NCI-H2029 treated with DMSO at 0.1 percent for 48 hours (cell line): ENCODE measurements around the gene GPS1.

ENCODE experiments used
- DNase-seq: peaks from one replicate; lab custom pipeline; 2025; lab: John Stamatoyannopoulos, UW

Gene GPS1

GRCh38 chr17:82045936-82046484 lies 5.7 kb upstream of the GPS1 start:
- DNase-seq = no peak

GRCh38 chr17:82046903-82047302 lies 4.8 kb upstream of the GPS1 start:
- no peak for DNase-seq

GRCh38 chr17:82047379-82047778 lies 4.3 kb upstream of the GPS1 start:
- DNase-seq = no peak

GRCh38 chr17:82047914-82048570 lies 3.7 kb upstream of the GPS1 start:
- no peak for DNase-seq

- DNase-seq = no peak
Observed at GRCh38 chr17:82048571-82048971, 3.1 kb upstream of the GPS1 start.

DNA sequence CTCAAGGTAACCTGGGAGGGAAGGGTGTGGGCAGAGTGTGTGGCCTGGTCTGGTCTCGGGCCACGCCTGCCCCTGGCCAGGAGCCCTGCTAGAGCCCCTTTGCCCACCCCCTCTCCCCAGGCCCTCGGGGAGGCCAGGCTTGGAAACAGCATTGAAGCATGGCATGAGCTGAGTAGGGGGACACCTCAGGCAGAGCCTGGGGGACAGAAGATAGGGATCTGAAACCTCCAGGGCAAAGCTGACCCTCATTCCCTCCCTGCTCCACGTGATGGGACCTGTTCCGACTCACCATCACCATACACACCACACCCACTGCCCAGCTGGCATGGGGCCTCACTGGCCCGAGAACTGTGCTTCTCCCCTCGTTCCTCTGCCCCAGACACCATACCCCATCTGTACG lies 2.6 kb upstream of the GPS1 start:
- no peak for DNase-seq

- no peak for DNase-seq
Observed at GRCh38 chr17:82049521-82049971, 2.2 kb upstream of the GPS1 start.

DNA sequence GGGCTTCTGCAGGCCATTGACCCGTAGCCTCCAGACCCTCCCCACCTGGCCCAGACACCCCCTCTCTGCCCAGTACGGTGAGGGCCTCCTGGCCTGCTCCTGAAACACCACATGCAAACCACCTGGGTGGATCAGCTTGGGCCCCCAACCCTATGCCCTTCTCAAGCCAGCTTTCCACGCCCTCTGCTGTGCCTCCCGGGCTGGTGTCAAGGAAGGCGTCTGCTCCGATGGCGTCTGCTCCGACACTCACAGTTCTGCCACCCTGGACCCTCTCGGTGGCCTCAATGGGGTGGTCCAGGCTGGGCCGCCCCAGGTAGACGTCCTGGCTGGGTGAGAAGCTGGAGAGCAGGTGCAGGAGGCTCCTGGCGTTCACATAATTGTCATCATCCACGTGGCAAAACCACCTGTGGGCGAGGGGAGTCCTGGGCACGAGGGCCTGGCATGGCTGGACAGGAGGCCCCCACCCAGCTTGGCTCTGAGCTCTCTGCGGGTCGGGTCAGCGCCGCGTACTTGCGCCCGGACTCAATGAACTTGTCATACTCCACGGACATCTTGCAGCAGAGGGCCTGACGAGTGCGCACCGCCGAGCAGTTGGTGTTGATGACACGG lies 1.4 kb upstream of the GPS1 start:
- DNase-seq = no peak

GRCh38 chr17:82050761-82051641 lies 697 bp upstream of the GPS1 start:
- no peak for DNase-seq

- DNase-seq = no peak
Observed at GRCh38 chr17:82052638-82053059, 951 bp downstream of the GPS1 start.

DNA sequence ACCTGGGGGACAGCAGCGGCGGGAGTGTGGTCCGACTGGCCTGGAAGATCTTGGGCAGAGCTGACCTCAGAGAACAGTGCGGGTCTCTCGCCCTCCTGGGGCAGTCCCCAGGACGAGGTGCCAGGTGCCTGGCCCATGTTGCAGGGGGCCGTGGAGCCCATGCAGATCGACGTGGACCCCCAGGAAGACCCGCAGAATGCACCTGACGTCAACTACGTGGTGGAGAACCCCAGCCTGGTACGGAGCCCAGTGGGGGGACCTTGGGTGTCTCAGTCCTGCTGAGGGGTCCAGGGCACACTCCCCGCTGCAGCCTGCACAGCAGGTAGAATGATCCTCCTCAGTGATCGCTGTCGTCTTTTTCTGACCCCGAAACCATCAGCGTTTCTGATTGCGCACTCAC lies 1.4 kb downstream of the GPS1 start:
- DNase-seq = no peak

DNA sequence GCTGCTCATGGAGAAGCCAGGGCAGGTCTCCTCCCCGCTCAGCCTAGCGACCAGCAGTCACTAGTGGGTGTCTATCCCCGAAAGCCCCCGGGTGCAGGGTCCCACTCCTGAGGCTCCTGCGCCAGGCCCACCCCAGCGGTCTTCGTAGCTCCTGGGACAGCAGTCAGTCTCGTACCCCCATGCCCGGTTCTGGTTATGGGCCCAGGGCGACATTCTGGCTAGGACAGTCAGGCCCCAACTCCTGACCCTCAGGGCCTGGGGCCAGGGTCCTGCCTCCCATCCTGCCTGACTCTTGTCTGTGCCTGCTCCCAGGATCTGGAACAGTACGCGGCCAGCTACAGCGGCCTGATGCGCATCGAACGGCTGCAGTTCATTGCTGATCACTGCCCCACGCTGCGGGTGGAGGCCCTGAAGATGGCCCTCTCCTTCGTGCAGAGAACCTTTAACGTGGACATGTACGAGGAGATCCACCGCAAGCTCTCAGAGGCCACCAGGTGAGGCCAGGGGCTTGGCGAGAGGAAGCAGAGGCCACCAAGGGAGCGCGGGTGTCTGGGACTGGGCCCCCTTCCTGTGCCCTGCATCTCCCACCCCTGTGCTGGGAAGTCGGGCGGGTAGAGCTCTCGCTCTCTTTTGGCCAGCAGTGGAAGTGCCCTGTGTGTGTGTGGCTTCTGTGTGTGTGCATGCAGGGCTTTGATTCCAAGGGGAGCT lies 2.0 kb downstream of the GPS1 start:
- DNase-seq = no peak

DNA sequence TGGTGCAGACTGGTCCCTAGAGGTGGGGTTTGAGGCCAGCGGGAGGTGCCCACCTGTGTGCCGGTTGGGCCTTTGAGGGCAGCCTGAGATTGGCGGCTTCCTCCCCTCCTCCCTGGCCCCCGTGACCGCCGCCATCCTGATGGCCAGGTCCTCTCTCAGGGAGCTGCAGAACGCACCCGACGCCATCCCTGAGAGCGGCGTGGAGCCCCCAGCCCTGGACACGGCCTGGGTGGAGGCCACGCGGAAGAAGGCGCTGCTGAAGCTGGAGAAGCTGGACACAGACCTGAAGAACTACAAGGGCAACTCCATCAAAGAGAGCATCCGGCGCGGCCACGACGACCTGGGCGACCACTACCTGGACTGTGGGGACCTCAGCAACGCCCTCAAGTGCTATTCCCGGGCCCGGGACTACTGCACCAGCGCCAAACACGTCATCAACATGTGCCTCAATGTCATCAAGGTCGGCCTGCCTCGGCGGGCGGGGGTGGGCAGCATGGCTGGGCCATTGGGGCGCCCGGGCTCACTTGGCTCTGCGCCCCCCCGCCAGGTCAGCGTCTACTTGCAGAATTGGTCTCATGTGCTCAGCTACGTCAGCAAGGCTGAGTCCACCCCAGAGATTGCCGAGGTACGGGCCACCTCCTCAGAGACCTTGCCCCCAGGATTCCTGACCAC lies 2.8 kb downstream of the GPS1 start:
- DNase-seq = no peak

DNA sequence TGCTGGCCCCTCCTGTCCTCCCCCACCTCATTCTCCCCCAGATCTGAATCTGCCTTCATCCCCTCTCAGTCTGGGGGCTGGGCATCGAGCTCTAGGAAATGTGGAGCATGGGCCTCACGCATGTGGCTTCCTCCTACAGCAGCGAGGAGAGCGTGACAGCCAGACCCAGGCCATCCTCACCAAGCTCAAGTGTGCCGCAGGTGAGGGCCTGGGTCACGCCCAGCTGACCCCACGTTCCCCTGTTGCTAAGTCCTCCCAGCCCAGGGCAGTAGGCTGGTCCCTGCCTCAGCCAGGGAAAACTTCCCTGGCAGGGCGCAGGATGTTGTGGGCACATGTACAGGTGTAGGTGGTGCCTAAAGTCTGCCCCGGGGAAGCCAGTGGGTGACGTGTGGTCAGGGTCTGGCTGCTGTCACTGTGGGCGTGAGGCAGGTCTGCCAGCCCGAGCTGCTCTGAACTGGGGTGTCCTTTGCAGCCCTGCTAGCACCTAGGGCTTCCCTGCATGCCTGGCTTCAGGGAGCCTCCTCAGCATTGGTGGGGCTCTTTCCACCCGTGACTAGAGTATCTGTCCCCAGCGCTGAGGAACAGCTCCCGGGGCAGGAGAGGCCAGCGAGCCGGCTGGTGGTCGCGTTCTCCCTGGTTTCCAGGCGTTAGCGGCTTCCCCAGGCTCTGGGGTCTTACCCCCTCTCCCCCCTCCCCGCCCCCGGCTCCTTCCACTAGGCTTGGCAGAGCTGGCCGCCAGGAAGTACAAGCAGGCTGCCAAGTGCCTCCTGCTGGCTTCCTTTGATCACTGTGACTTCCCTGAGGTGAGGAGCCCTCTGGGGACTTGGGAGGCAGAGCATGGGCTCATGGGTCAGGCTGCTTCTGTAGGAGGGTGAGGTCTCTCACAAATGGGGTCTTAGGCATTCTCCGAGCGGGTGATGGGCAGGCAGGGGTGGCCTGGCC lies 3.6 kb downstream of the GPS1 start:
- no peak for DNase-seq

DNA sequence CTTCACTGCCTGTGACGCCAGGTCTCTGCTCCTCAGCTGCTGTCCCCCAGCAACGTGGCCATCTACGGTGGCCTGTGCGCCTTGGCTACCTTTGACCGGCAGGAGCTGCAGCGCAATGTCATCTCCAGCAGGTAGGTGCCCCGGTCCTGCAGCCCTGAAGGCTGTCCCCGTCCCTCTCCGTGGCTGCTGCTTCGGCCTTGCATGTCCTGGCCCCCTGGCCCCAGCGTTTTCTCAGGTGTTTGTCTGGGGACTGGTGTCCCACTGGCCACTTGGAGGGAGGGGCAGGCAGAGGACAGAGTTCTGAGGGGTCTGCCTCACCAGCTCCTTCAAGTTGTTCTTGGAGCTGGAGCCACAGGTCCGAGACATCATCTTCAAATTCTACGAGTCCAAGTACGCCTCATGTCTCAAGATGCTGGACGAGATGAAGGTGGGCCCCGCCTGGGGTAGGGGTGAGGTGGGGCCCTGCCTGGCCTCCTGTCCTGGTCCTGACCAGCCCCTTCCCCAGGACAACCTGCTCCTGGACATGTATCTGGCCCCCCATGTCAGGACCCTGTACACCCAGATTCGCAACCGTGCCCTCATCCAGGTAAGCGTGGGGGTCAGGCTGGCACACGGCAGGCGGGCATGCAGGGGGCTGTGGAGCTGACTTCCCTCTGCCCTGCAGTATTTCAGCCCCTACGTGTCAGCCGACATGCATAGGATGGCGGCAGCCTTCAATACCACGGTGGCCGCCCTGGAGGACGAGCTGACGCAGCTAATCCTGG lies 4.4 kb downstream of the GPS1 start:
- no peak for DNase-seq

DNA sequence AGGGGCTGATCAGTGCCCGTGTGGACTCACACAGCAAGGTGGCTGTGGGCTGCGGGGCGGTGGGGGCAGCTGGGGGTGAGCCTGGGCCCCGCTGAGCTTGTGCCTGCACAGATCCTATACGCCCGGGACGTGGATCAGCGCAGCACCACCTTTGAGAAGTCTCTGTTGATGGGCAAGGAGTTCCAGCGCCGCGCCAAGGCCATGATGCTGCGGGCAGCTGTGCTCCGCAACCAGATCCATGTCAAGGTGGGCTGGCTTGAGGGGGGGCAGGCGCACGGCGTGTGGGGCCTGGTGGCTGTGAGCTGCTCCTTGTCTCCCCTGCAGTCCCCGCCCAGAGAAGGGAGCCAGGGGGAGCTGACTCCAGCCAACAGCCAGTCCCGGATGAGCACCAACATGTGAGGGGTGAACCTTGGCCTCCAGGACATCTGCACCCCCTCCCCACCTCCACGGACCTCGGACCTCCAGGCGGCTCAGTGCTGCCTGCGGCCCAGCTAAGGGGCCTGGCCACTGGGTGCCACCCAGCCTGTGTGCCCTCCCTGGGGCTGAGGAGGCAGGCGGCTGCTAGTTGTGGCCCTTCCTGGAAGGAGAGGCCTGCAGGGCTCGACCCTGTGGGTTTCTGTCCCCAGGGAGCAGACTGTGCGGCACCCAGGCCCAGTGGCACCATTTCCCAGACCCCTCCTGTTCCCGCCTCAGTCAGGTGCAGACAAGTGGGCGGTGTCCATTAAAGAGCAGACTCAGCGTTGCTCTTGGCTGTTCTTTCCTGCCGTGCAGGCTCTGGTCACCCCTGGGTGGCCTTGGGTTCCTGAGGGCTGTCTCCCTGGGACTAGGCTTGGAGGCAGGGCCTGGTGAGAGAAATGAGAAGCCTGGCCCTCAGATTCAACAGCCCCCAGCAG lies 5.3 kb downstream of the GPS1 start:
- no peak for DNase-seq

- DNase-seq = no peak
Observed at GRCh38 chr17:82058230-82058854, 6.6 kb downstream of the GPS1 start.

GRCh38 chr17:82058855-82059249 lies 7.2 kb downstream of the GPS1 start:
- no peak for DNase-seq
